Measurements from ENCODE around the gene GBP3.
"Not testable (repeated sequence)": the region's sequence is repeated elsewhere in the genome, so short reads cannot be mapped to it uniquely, and the experiment has no call there.

- not testable (repeated sequence) for TF ChIP-seq POLR2A, POLR2AphosphoS5, EP300 (IDR thresholded peaks at IDR 0.05)
- TF ChIP-seq, protein P1, sequence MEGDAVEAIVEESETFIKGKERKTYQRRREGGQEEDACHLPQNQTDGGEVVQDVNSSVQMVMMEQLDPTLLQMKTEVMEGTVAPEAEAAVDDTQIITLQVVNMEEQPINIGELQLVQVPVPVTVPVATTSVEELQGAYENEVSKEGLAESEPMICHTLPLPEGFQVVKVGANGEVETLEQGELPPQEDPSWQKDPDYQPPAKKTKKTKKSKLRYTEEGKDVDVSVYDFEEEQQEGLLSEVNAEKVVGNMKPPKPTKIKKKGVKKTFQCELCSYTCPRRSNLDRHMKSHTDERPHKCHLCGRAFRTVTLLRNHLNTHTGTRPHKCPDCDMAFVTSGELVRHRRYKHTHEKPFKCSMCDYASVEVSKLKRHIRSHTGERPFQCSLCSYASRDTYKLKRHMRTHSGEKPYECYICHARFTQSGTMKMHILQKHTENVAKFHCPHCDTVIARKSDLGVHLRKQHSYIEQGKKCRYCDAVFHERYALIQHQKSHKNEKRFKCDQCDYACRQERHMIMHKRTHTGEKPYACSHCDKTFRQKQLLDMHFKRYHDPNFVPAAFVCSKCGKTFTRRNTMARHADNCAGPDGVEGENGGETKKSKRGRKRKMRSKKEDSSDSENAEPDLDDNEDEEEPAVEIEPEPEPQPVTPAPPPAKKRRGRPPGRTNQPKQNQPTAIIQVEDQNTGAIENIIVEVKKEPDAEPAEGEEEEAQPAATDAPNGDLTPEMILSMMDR (IDR thresholded peaks at IDR 0.05), result not testable (repeated sequence)
Measured at GRCh38 chr1:89049187-89049586, 26.5 kb upstream of the GBP3 start.
